CD4-positive, alpha-beta T cell treated with Interleukin-6 at 100 ng/mL for 8 hours (primary cell): ENCODE measurements around the gene STX18.

Source experiments
- DNase-seq: peaks from one replicate; pipeline ENCODE4 v3.0.0-alpha.2; 2020; ENCODE audit warnings: mixed read lengths, low spot score

STX18 gene

DNA sequence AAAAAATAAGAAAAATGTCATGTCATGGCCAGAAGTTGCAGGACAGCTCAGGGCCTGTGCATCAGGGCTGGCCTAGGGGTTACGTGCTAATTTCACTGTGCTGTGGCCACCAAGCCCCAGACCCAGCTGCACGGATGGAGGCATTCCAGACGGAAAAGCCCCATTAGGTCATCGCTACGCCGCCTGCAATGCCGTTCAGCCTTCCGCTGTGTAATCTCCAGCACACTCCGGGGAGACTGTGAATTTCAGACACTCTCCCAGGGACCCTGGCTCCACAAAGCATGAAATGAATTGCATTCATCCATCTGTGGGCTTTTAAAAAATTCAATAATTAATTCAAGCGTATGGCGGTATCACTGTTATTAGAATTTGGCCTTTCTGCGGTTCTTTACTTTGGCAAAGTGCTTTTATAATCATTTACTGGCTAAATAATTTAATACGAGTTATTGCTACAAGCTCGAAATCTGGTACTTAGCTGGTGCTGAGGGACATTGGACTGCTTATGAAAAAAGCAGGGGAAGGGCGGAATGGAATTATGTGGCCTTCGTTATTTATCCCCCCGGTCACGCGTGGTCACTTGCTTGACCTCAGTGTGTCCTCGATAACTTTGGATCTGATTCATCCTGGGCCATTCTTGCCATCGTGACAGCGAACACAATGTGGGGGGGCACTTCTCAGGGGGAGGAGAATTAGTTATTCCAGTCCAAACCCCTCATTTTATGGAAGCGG is 164.0 kb downstream of the STX18 start:
- DNase-seq = no peak

DNA sequence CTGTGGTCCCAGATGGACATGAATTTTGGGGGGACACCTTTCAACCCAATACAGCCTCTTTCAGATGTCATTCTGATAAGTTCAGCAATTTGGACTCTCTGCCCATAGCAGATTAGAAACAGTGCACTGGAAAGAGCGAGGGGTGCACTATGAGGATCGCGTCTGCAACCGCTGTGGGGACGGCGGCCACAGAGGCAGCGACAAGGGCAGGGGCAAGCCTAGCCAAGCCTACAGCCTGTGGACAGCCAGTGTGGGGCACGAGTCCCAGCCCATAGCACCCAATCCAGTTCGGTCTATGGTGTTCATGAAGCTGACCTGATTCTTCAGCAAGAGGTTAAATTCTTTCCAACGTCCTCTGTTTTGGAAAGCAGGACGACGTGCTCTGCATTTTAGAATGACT is 164.7 kb downstream of the STX18 start:
- DNase-seq = no peak

DNA sequence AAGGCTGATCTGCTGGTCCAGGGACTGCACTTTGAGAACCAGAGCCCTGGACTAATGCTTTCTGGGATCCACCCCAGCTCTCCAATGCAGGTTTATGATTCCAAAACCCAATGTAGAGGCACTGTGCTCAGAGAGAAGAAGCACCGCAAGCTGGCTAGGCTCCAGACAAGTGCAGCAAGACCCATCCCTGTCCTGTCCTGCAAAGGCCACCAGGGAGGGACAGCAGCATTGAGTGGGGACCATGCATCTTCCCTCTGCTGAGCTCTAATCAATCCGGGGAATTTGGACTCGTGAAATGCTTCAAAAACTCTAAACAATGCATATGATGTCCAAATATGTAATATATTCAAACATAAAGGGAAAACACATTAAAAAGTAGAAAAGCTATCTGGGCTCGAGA is 165.8 kb downstream of the STX18 start:
- DNase-seq = no peak

DNA sequence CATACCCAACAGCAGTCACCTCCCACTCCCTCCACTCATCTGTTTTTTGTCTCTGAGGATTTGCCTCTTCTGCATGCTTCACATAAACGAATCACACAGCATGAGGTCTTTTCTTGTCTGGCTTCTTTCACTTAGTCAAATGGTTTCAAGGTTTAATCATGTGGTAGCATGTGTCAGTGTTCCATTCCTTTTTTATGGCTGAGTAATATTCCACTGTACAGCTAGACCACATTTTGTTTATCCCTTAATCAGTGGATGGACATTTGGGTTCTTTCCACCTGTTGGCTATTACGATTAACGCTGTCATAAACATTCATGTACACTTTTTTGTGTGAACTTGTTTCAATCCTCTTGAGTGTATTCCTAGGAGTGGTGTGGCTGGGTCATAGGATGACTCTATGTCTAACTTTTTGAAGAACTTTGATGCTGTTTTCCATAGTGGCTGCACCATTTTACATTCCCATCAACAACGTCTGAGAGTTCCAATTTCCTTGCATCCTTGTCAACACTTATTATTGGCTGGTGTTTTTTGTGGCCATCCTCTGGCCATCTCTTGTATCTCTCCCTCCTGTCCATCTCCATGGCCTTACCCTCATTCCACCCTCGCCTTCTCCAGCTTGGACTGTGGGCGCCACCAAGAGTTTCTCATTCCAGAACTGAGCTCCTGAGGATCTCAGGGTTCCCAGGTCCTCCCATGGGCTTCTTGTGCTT is 167.3 kb downstream of the STX18 start:
- no peak for DNase-seq
